IMR-90 (cell line): ENCODE results near the gene DYNLL2. TPM values are rescaled to one million over a fixed set of nuclear protein-coding genes. Genes with fewer than 3 reads are reported as not detected.

Experiments
- ATAC-seq: fragments of 200-7000 bp; cut with Tn5 transposase; 2 replicates; pipeline ENCODE4 v1.9.1; 2020; ENCODE audit warnings: low read depth, mild to moderate bottlenecking, moderate library complexity
- BruUV-seq: library from RNA; stranded (reverse); fragments of 400-500 nt; replicated peaks from 2 replicates; lab custom pipeline; 2021; lab: Mats Ljungman, UMichigan
- CTCF ChIA-PET: fragments of 300-600 bp; formaldehyde crosslinking; extraction: SDS; loops from one replicate; lab custom pipeline; 2021; ENCODE audit warnings: antibody characterized with exemption; lab: Yijun Ruan, JAX
- POLR2A ChIA-PET: fragments of 300-600 bp; sonication (Branson Sonifier 250); formaldehyde crosslinking; loops from one replicate; lab custom pipeline; 2022; ENCODE audit warnings: antibody characterized with exemption; ENCODE audit not compliant: unreplicated experiment; lab: Charles Lee
- DNase-seq: peaks from one replicate; pipeline ENCODE4 v3.0.0; 2013
- H2AFZ ChIP-seq: replicated peaks from 2 replicates; pipeline ENCODE3; 2013; ENCODE audit warnings: low read length, mild to moderate bottlenecking; ENCODE audit not compliant: poor library complexity
- H2AK5ac ChIP-seq: 2 replicates; pipeline ENCODE4 v1.6.1; 2013; ENCODE audit warnings: low read depth, low read length, inconsistent platforms
- H2AK9ac ChIP-seq: replicated peaks from 2 replicates; pipeline ENCODE3; 2013; ENCODE audit warnings: mild to moderate bottlenecking, low read depth, low read length, moderate library complexity; ENCODE audit not compliant: poor library complexity
- H2BK120ac ChIP-seq: 2 replicates; pipeline ENCODE4 v1.6.1; 2013; ENCODE audit warnings: low read depth, low read length, inconsistent platforms
- H2BK15ac ChIP-seq: 3 replicates; pipeline ENCODE4 v1.6.1; 2013; ENCODE audit warnings: low read depth, low read length, inconsistent platforms
- H2BK20ac ChIP-seq: 2 replicates; pipeline ENCODE4 v1.6.1; 2013; ENCODE audit warnings: low read depth, mild to moderate bottlenecking, inconsistent platforms, low read length, moderate library complexity
- H2BK5ac ChIP-seq: 2 replicates; pipeline ENCODE4 v1.6.1; 2013; ENCODE audit warnings: mild to moderate bottlenecking, low read depth, low read length, inconsistent platforms; ENCODE audit not compliant: poor library complexity, severe bottlenecking
- H3K14ac ChIP-seq: replicated peaks from 2 replicates; pipeline ENCODE4 v1.6.1; 2013; ENCODE audit warnings: low read depth, low read length, inconsistent platforms
- H3K18ac ChIP-seq: 2 replicates; pipeline ENCODE4 v1.6.1; 2013; ENCODE audit warnings: low read depth, low read length, control low read depth
- H3K23ac ChIP-seq: 2 replicates; pipeline ENCODE4 v1.6.1; 2013; ENCODE audit warnings: low read depth, low read length, inconsistent platforms
- H3K27ac ChIP-seq: 2 replicates; pipeline ENCODE4 v1.5.1; 2013; ENCODE audit warnings: mild to moderate bottlenecking, control low read depth, low read length; ENCODE audit not compliant: insufficient read depth
- H3K27me3 ChIP-seq: 2 replicates; pipeline ENCODE4 v1.6.1; 2013; ENCODE audit warnings: low read length; ENCODE audit not compliant: control insufficient read depth, insufficient read depth
- H3K36me3 ChIP-seq: 2 replicates; pipeline ENCODE4 v1.6.1; 2013; ENCODE audit warnings: low read length, mixed read lengths; ENCODE audit not compliant: control insufficient read depth, insufficient read depth
- H3K4ac ChIP-seq: 2 replicates; pipeline ENCODE4 v1.6.1; 2013; ENCODE audit warnings: low read depth, low read length, inconsistent platforms
- H3K4me1 ChIP-seq: 2 replicates; pipeline ENCODE4 v1.6.1; 2013; ENCODE audit warnings: low read length, mixed read lengths; ENCODE audit not compliant: control insufficient read depth, insufficient read depth
- H3K4me2 ChIP-seq: 2 replicates; pipeline ENCODE4 v1.6.1; 2013; ENCODE audit warnings: low read depth, mild to moderate bottlenecking, control low read depth, low read length, moderate library complexity
- H3K4me3 ChIP-seq: 2 replicates; pipeline ENCODE4 v1.5.1; 2013; ENCODE audit warnings: low read depth, mild to moderate bottlenecking, control low read depth, low read length, moderate library complexity; ENCODE audit not compliant: insufficient read depth
- H3K56ac ChIP-seq: 2 replicates; pipeline ENCODE4 v1.6.1; 2013; ENCODE audit warnings: low read length, inconsistent platforms; ENCODE audit not compliant: insufficient read depth; ENCODE audit errors: extremely low read depth
- H3K79me1 ChIP-seq, 2 experiments: 2 replicates each; pipeline ENCODE4 v1.6.1; 2013; ENCODE audit warnings: low read length in 2 of 2, inconsistent platforms in 1 of 2, low read depth in 1 of 2
- H3K9ac ChIP-seq: 2 replicates; pipeline ENCODE4 v1.6.1; 2013; ENCODE audit warnings: low read depth, low read length, control low read depth
- H3K9me1 ChIP-seq: 2 replicates; pipeline ENCODE4 v1.6.1; 2013; ENCODE audit warnings: low read length, inconsistent platforms; ENCODE audit not compliant: insufficient read depth
- H3K9me3 ChIP-seq: 2 replicates; pipeline ENCODE4 v1.6.1; 2013; ENCODE audit warnings: low read length; ENCODE audit not compliant: control insufficient read depth, insufficient read depth
- H4K20me1 ChIP-seq: 2 replicates; pipeline ENCODE4 v1.6.1; 2013; ENCODE audit warnings: low read length, inconsistent platforms; ENCODE audit not compliant: insufficient read depth
- H4K5ac ChIP-seq: 2 replicates; pipeline ENCODE4 v1.6.1; 2013; ENCODE audit warnings: mild to moderate bottlenecking, low read depth, low read length, control low read depth
- H4K8ac ChIP-seq, 2 experiments: 2 replicates each; pipeline ENCODE4 v1.6.1; 2013; ENCODE audit warnings: low read depth in 2 of 2, low read length in 2 of 2, control low read depth in 1 of 2, inconsistent platforms in 1 of 2
- H4K91ac ChIP-seq: 2 replicates; pipeline ENCODE4 v1.6.1; 2013; ENCODE audit warnings: low read depth, low read length, inconsistent platforms; ENCODE audit not compliant: insufficient read depth
- CHD1 ChIP-seq: IDR thresholded peaks from 2 replicates; pipeline ENCODE4 v1.6.1; 2012; ENCODE audit warnings: low read depth, low read length, improper control_type of control experiment
- MAFK ChIP-seq: IDR thresholded peaks from 2 replicates; pipeline ENCODE4 v1.6.1; 2012; ENCODE audit warnings: low read depth, low read length, improper control_type of control experiment
- MAZ ChIP-seq: IDR thresholded peaks from 2 replicates; pipeline ENCODE4 v1.6.1; 2012; ENCODE audit warnings: low read depth, mild to moderate bottlenecking, low read length, improper control_type of control experiment, moderate library complexity, borderline replicate concordance
- MXI1 ChIP-seq: IDR thresholded peaks from 2 replicates; pipeline ENCODE4 v1.6.1; 2012; ENCODE audit warnings: low read depth, mild to moderate bottlenecking, low read length, moderate library complexity, borderline replicate concordance
- POLR2A ChIP-seq: IDR thresholded peaks from 2 replicates; pipeline ENCODE4 v1.6.1; 2012; ENCODE audit warnings: mild to moderate bottlenecking, low read depth, low read length
- WGBS, 2 experiments: methylation state at CpG; one replicate each; pipeline versions ENCODE4 v1.1.5 to v1.1.7; 2013; ENCODE audit warnings: missing lambda C conversion rate in 2 of 2; ENCODE audit not compliant: insufficient read length in 1 of 2; ENCODE audit errors: extremely low coverage in 2 of 2; 5-methylcytosine and 5-hydroxymethylcytosine counted together
- dilution Hi-C: fragments of 300-500 bp; cut with HindIII; formaldehyde crosslinking; loops from one replicate; pipeline ENCODE4 v1.14.3; 2018; ENCODE audit warnings: low sequenced_read_pairs; ENCODE audit not compliant: unreplicated experiment
- in situ Hi-C: fragments of 300-500 bp; cut with MboI; formaldehyde crosslinking; loops from 3 replicates; pipeline ENCODE4 v1.14.3; 2019; ENCODE audit warnings: low sequenced_read_pairs, inconsistent platforms, mixed read lengths
- intact Hi-C: fragments of 100-400 bp; cut with micrococcal nuclease; formaldehyde crosslinking; loops from 2 replicates; pipeline ENCODE4 v1.10.0; 2022
- polyA plus RNA-seq, 3 experiments: library from polyadenylated mRNA; depleted of rRNA; stranded (reverse); fragments of >200 nt; gene quantifications; 2 replicates each; pipeline ENCODE4 v1.2.3, GENCODE V29; 2012; ENCODE audit warnings: low replicate concordance in 1 of 3
- total RNA-seq: library from RNA; depleted of rRNA; stranded (reverse); fragments of >200 nt; gene quantifications from 2 replicates; pipeline ENCODE4 v1.2.3, GENCODE V29; 2012

Gene DYNLL2
- total and polyA plus RNA-seq, 2 of the 4 experiments (the other 2 are of a cell fraction) = 9.1 to 14.2 TPM

DNA sequence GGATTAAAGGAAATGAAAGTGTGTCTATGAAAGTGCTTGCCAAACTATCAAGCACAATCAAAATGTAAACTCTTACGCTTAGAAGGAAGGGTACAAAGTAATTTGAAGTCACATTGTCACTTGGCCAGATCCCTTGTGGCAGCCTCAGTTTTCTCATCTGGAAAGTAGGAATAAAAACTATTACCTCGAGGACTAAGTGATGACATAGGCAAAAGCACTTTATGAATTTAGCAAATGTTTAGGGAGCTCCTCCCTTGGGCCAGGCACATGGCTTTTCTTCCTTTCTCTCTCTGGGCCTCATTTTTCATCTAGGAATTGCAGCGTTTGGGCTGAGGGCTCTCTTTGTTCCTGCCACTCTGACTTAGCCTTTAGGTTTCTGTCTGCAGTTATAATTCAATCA is 28.5 kb downstream of the DYNLL2 start:
- no CpG with 5 or more reads among the region's 3 CpGs for WGBS, 2 experiments
- no TSS peak for BruUV-seq

More for the DNA sequence above, 28.5 kb downstream of the DYNLL2 start:
- Histone ChIP-seq H2BK20ac (no peak overlapping the region), H3K4ac (no peak overlapping the region), H2AK5ac (no peak overlapping the region), H3K9ac (no peak overlapping the region), H3K56ac (no peak overlapping the region), H3K36me3 (no peaks in the 10 kb centered on the region), H3K79me1 (no peaks in the 10 kb centered on the region), H4K8ac (no peak overlapping the region), H4K91ac (no peak overlapping the region), H3K9me1 (no peaks in the 10 kb centered on the region; the same call in 1 of the 2 replicates), H3K9me3 (no peaks in the 10 kb centered on the region), H3K14ac (no peak overlapping the region), H2BK15ac (no peak overlapping the region), H2BK120ac (no peak overlapping the region), H4K5ac (no peak overlapping the region), H3K4me1 (no peaks in the 10 kb centered on the region), H3K18ac (no peak overlapping the region), H4K20me1 (no peaks in the 10 kb centered on the region), H3K27ac (no peak overlapping the region), H3K27me3 (peaks cover 21% of the 10 kb centered on the region), H3K4me2 (no peak overlapping the region), H2AK9ac (no peak overlapping the region), H2BK5ac (no peak overlapping the region), H3K23ac (no peak overlapping the region), H2AFZ (no peak overlapping the region), H3K4me3 (no peak overlapping the region)
- no peak for ATAC-seq
- no peak for DNase-seq
- TF ChIP-seq MXI1 (no peak), MAFK (peak; percentile 25; the same call in 1 of the 2 replicates), POLR2A (no peak), MAZ (no peak), CHD1 (no peak)
- in situ Hi-C loops = loop anchor here (5.0 to 25.0 kb wide), 4 partner anchors 107 to 999 kb away; partner anchors contain the start of gene SRSF1
- POLR2A ChIA-PET = no interaction called here
- CTCF ChIA-PET = interaction anchor here (1.1 to 1.4 kb wide), 2 partner anchors 15 to 105 kb away, joined by 5 to 6 read pairs; partner anchors contain the start of gene SRSF1
- dilution Hi-C loops = no loop called here
- intact Hi-C loops = loop anchor here (2.0 to 10.0 kb wide), 3 partner anchors 261 to 514 kb away; partner anchors contain the start of gene MRPS23
